GM12878 (cell line): ENCODE measurements around the gene TMEM39B.

Experiments used
- CEBPB ChIP-seq, 2 experiments: fragments of 150-350 bp in 1 of 2; IDR thresholded peaks; 2 replicates each; pipeline ENCODE4 v1.6.1; 2012 to 2014; ENCODE audit warnings: low read depth in 2 of 2, low read length in 2 of 2, borderline replicate concordance in 1 of 2, inconsistent platforms in 1 of 2
- CEBPZ ChIP-seq: fragments of 150-350 bp; IDR thresholded peaks from 2 replicates; pipeline ENCODE4 v1.6.1; 2016; ENCODE audit warnings: low read depth, low read length
- ESRRA ChIP-seq: IDR thresholded peaks from 2 replicates; pipeline ENCODE4 v1.6.1; 2012; ENCODE audit warnings: mild to moderate bottlenecking, low read length, improper control_type of control experiment
- FOXK2 ChIP-seq: fragments of 450-650 bp; IDR thresholded peaks from 2 replicates; pipeline ENCODE4 v1.6.1; 2017; ENCODE audit warnings: mild to moderate bottlenecking, moderate library complexity
- GABPA ChIP-seq: IDR thresholded peaks from 2 replicates; pipeline ENCODE4 v1.6.1; 2014; ENCODE audit warnings: antibody characterized with exemption, low read depth, mild to moderate bottlenecking, inconsistent platforms
- KDM1A ChIP-seq: fragments of 200-600 bp; sonication (generic); IDR thresholded peaks from 2 replicates; pipeline ENCODE4 v1.6.1; 2016; ENCODE audit warnings: borderline replicate concordance
- MAX ChIP-seq: IDR thresholded peaks from 2 replicates; pipeline ENCODE4 v1.6.1; 2012; ENCODE audit warnings: low read depth, low read length, improper control_type of control experiment
- RAD21 ChIP-seq: IDR thresholded peaks from 2 replicates; pipeline ENCODE4 v1.6.1; 2011; ENCODE audit warnings: mild to moderate bottlenecking, low read depth, low read length, moderate library complexity; ENCODE audit not compliant: insufficient read depth
- SMC3 ChIP-seq: IDR thresholded peaks from 2 replicates; pipeline ENCODE4 v1.6.1; 2011; ENCODE audit warnings: low read length, improper control_type of control experiment, borderline replicate concordance
- TCF7 ChIP-seq: IDR thresholded peaks from 2 replicates; pipeline ENCODE4 v1.6.1; 2014; ENCODE audit warnings: antibody characterized with exemption, borderline replicate concordance
- ZNF217 ChIP-seq: fragments of 450-650 bp; IDR thresholded peaks from 2 replicates; pipeline ENCODE4 v1.6.1; 2017; ENCODE audit warnings: antibody characterized with exemption, mild to moderate bottlenecking
- TF ChIP-seq, protein P1 (sequence below), 3 experiments: IDR thresholded peaks in 2 of 3; conservative IDR thresholded peaks in 1 of 3; 2 replicates each; pipeline ENCODE4 v1.5.1; 2011; ENCODE audit warnings: low read depth in 3 of 3, low read length in 3 of 3, mild to moderate bottlenecking in 3 of 3, control low read depth in 2 of 3, moderate library complexity in 2 of 3, inconsistent platforms in 1 of 3, mixed read lengths in 1 of 3; ENCODE audit not compliant: control insufficient read depth in 2 of 3, insufficient read depth in 1 of 3; ENCODE audit errors: extremely low read depth in 1 of 3

- TF ChIP-seq, protein P1, sequence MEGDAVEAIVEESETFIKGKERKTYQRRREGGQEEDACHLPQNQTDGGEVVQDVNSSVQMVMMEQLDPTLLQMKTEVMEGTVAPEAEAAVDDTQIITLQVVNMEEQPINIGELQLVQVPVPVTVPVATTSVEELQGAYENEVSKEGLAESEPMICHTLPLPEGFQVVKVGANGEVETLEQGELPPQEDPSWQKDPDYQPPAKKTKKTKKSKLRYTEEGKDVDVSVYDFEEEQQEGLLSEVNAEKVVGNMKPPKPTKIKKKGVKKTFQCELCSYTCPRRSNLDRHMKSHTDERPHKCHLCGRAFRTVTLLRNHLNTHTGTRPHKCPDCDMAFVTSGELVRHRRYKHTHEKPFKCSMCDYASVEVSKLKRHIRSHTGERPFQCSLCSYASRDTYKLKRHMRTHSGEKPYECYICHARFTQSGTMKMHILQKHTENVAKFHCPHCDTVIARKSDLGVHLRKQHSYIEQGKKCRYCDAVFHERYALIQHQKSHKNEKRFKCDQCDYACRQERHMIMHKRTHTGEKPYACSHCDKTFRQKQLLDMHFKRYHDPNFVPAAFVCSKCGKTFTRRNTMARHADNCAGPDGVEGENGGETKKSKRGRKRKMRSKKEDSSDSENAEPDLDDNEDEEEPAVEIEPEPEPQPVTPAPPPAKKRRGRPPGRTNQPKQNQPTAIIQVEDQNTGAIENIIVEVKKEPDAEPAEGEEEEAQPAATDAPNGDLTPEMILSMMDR (IDR thresholded peaks at IDR 0.05 in 2 of 3, conservative IDR thresholded peaks at IDR 0.05 in 1 of 3; ENCODE audit: control insufficient read depth in 2 of 3, extremely low read depth in 1 of 3, insufficient read depth in 1 of 3, low read depth in 3 of 3, low read length in 3 of 3), result no peak
- TF ChIP-seq MAX, result no peak
- no peak for TF ChIP-seq ZNF217
- no peak for TF ChIP-seq GABPA
- no peak for TF ChIP-seq FOXK2
- TF ChIP-seq RAD21, result no peak
- no peak for TF ChIP-seq SMC3
- no peak for TF ChIP-seq CEBPB (IDR thresholded peaks at IDR 0.05; ENCODE audit: borderline replicate concordance in 1 of 2, low read depth in 2 of 2, low read length in 2 of 2)
- no peak for TF ChIP-seq CEBPZ
- TF ChIP-seq KDM1A, result no peak
- TF ChIP-seq TCF7, result no peak
- no peak for TF ChIP-seq ESRRA
These were observed 56.2 kb downstream of the TMEM39B start for GRCh38 chr1:32128964-32129363.
